Nephron (organoid): ENCODE results near the gene CLVS2.

ENCODE experiments used
- H3K27ac Mint-ChIP-seq, 3 experiments: 2 replicates each; pipeline ENCODE4 v1.8.0; 2020; ENCODE audit warnings: mixed read lengths in 3 of 3, mild to moderate bottlenecking in 2 of 3, moderate library complexity in 1 of 3
- H3K27me3 Mint-ChIP-seq: 2 replicates; pipeline ENCODE4 v1.8.0; 2021; ENCODE audit warnings: low read depth, mild to moderate bottlenecking, moderate library complexity, mixed read lengths
- H3K36me3 Mint-ChIP-seq: 2 replicates; pipeline ENCODE4 v1.8.0; 2020; ENCODE audit warnings: low read depth, mixed read lengths
- H3K4me1 Mint-ChIP-seq: 2 replicates; pipeline ENCODE4 v1.8.0; 2020; ENCODE audit warnings: mixed read lengths
- H3K4me3 Mint-ChIP-seq, 3 experiments: 2 replicates each; pipeline ENCODE4 v1.8.0; 2020; ENCODE audit warnings: mild to moderate bottlenecking in 3 of 3, mixed read lengths in 3 of 3, moderate library complexity in 2 of 3
- H3K9me3 Mint-ChIP-seq: 2 replicates; pipeline ENCODE4 v1.8.0; 2020; ENCODE audit warnings: mixed read lengths
- TF ChIP-seq, protein P1 (sequence below), 3 experiments: fragments of 200-600 bp; sonication (generic); IDR thresholded peaks; one replicate each; pipeline ENCODE4 v1.5.0; 2021; ENCODE audit warnings: antibody characterized with exemption in 3 of 3; ENCODE audit not compliant: unreplicated experiment in 3 of 3

Gene CLVS2

DNA sequence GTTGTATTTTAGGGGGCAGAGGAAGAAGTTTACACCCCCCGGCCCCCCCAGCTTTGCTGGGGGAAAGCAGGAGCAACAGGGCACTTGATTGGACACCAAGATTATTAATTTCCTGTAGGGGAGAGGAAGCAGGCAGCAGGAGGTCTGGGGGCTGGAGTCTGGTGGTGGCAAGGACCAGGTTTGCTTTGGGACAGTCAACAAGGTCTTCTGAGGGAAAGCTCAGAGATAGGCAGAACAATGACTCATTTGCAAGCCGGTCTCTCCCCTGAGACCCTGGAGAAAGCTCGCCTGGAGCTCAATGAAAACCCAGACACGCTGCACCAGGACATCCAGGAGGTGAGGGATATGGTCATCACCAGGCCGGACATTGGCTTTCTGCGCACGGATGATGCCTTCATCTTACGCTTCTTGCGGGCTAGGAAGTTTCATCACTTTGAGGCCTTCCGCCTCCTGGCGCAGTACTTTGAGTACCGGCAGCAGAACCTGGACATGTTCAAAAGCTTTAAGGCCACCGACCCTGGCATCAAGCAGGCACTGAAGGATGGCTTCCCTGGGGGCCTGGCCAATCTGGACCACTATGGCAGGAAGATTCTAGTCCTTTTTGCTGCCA, 1.6 kb downstream of the CLVS2 start:
- TF ChIP-seq, protein P1, sequence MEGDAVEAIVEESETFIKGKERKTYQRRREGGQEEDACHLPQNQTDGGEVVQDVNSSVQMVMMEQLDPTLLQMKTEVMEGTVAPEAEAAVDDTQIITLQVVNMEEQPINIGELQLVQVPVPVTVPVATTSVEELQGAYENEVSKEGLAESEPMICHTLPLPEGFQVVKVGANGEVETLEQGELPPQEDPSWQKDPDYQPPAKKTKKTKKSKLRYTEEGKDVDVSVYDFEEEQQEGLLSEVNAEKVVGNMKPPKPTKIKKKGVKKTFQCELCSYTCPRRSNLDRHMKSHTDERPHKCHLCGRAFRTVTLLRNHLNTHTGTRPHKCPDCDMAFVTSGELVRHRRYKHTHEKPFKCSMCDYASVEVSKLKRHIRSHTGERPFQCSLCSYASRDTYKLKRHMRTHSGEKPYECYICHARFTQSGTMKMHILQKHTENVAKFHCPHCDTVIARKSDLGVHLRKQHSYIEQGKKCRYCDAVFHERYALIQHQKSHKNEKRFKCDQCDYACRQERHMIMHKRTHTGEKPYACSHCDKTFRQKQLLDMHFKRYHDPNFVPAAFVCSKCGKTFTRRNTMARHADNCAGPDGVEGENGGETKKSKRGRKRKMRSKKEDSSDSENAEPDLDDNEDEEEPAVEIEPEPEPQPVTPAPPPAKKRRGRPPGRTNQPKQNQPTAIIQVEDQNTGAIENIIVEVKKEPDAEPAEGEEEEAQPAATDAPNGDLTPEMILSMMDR (IDR thresholded peaks at IDR 0.05; ENCODE audit: unreplicated experiment in 3 of 3): no peak
- peaks cover 6% of the 10 kb centered on the region for H3K4me1 Mint-ChIP-seq

DNA sequence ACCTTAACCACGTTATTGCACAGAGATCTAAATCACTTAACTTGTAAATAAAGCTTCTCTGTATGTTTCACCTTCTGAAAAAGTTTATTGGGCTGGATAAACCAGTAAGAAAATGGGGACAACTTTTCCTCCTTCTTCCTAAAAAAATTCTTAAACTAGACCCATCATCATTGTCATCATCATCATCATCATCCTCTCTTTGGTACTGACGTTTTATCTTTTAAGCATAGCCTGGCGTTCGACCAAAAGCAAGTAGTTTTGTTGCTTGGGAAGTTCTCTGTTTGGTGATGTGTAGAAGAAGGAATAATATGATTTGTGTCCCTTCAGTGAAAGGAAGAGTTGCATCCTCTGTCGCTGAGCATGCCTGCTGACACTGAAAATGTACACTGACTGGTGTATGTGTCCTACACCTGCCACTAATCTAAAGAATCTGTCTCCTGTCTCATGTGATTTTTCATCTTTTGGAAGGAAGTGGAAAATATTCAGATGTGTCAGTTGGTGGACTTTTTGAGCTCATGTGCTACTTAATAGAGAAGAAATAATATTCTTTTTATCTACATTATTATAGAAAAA, 2.5 kb downstream of the CLVS2 start:
- peaks cover 6% of the 10 kb centered on the region for H3K4me1 Mint-ChIP-seq

More for the DNA sequence above, 1.6 kb downstream of the CLVS2 start:
- H3K9me3 Mint-ChIP-seq: no peaks in the 10 kb centered on the region
- peak overlapping the region in 1 of 3 experiments; percentile 56 for H3K4me3 Mint-ChIP-seq
- H3K27ac Mint-ChIP-seq: no peak overlapping the region
- H3K36me3 Mint-ChIP-seq: no peaks in the 10 kb centered on the region
- H3K27me3 Mint-ChIP-seq: peaks cover 84% of the 10 kb centered on the region

GRCh38 chr6:123000244-123000770, 4.3 kb downstream of the CLVS2 start:
- Mint-ChIP-seq H3K4me3 (no peak overlapping the region), H3K4me1 (peaks cover 6% of the 10 kb centered on the region), H3K9me3 (no peaks in the 10 kb centered on the region), H3K27ac (no peak overlapping the region), H3K36me3 (no peaks in the 10 kb centered on the region), H3K27me3 (peaks cover 71% of the 10 kb centered on the region)
- TF ChIP-seq, protein P1 (IDR thresholded peaks at IDR 0.05; ENCODE audit: unreplicated experiment in 3 of 3): no peak

More for the DNA sequence above, 2.5 kb downstream of the CLVS2 start:
- peak overlapping the region in 2 of 3 experiments; percentile 22 to 56 for H3K4me3 Mint-ChIP-seq
- H3K36me3 Mint-ChIP-seq: no peaks in the 10 kb centered on the region
- H3K27me3 Mint-ChIP-seq: peaks cover 76% of the 10 kb centered on the region
- H3K9me3 Mint-ChIP-seq: no peaks in the 10 kb centered on the region
- no peak overlapping the region for H3K27ac Mint-ChIP-seq
- TF ChIP-seq, protein P1 (IDR thresholded peaks at IDR 0.05; ENCODE audit: unreplicated experiment in 3 of 3): no peak

- no peak overlapping the region for H3K27ac Mint-ChIP-seq
- no peaks in the 10 kb centered on the region for H3K4me1 Mint-ChIP-seq
Observed at GRCh38 chr6:123001540-123001939, 5.5 kb downstream of the CLVS2 start.

GRCh38 chr6:123007885-123008284, 11.8 kb downstream of the CLVS2 start:
- H3K27me3 Mint-ChIP-seq: peaks cover 11% of the 10 kb centered on the region
- no peaks in the 10 kb centered on the region for H3K4me1 Mint-ChIP-seq
- H3K36me3 Mint-ChIP-seq: no peaks in the 10 kb centered on the region
- no peak overlapping the region for H3K27ac Mint-ChIP-seq
- H3K9me3 Mint-ChIP-seq: no peaks in the 10 kb centered on the region
- TF ChIP-seq, protein P1 (IDR thresholded peaks at IDR 0.05; ENCODE audit: unreplicated experiment in 3 of 3): no peak
- H3K4me3 Mint-ChIP-seq: no peak overlapping the region

More at GRCh38 chr6:123001540-123001939, 5.5 kb downstream of the CLVS2 start:
- H3K36me3 Mint-ChIP-seq: no peaks in the 10 kb centered on the region
- H3K4me3 Mint-ChIP-seq: no peak overlapping the region
- H3K27me3 Mint-ChIP-seq: peaks cover 59% of the 10 kb centered on the region
- H3K9me3 Mint-ChIP-seq: no peaks in the 10 kb centered on the region
- TF ChIP-seq, protein P1 (IDR thresholded peaks at IDR 0.05; ENCODE audit: unreplicated experiment in 3 of 3): no peak
